Psoas muscle (tissue), 8 donors: ENCODE measurements around the gene PAM16. TPM values are rescaled to one million over a fixed set of nuclear protein-coding genes. Genes with fewer than 3 reads are reported as not detected.

Experiments
- ATAC-seq, 4 donors: fragments of 200-7000 bp; cut with Tn5 transposase; one replicate each; pipeline ENCODE4 v1.9.1; 2020; ENCODE audit warnings: moderate library complexity in 3 of 4, mild to moderate bottlenecking in 2 of 4
- DNase-seq, 2 donors: peaks; one replicate each; pipeline ENCODE4 v3.0.0-alpha.2; 2020
- H3K27ac ChIP-seq: fragments of 200-600 bp; one replicate; pipeline ENCODE4 v1.8.0; 2022
- H3K27me3 ChIP-seq, 3 donors: fragments of 200-600 bp in 1 of 3; one replicate each; pipeline versions ENCODE4 v1.6.1 to v1.8.0; 2013 to 2022; ENCODE audit warnings: low read length in 2 of 3, mild to moderate bottlenecking in 2 of 3, moderate library complexity in 1 of 3; ENCODE audit not compliant: insufficient read depth in 3 of 3
- H3K36me3 ChIP-seq, 2 donors: fragments of 200-600 bp in 1 of 2; one replicate each; pipeline versions ENCODE4 v1.6.1 to v1.8.0; 2013 to 2022; ENCODE audit warnings: low read depth in 1 of 2, mild to moderate bottlenecking in 1 of 2, moderate library complexity in 1 of 2; ENCODE audit not compliant: insufficient read depth in 1 of 2
- H3K4me1 ChIP-seq: fragments of 200-600 bp; one replicate; pipeline ENCODE4 v1.8.0; 2022
- H3K4me3 ChIP-seq: fragments of 200-600 bp; one replicate; pipeline ENCODE4 v1.8.0; 2022; ENCODE audit warnings: mild to moderate bottlenecking
- H3K9me3 ChIP-seq: fragments of 200-600 bp; one replicate; pipeline ENCODE4 v1.8.0; 2022
- CTCF ChIP-seq: fragments of 200-600 bp; IDR thresholded peaks from one replicate; pipeline ENCODE4 v1.8.0; 2022; ENCODE audit warnings: antibody characterized with exemption
- WGBS, 3 donors: extraction: QIAGEN DNeasy Blood & Tissue Kit; methylation state at CpG; one replicate each; pipeline versions ENCODE4 v1.1.6 to v1.1.7; 2013; 5-methylcytosine and 5-hydroxymethylcytosine counted together
- intact Hi-C, 2 donors: fragments of 100-400 bp; cut with DNase I; formaldehyde crosslinking; loops; one replicate each; pipeline versions ENCODE4 v1.11.0 to v1.14.2; 2022
- polyA plus RNA-seq, 3 donors: library from polyadenylated mRNA; stranded (reverse); fragments of 200-250 nt; gene quantifications; one replicate each; pipeline ENCODE4 v1.2.3, GENCODE V29; 2013
- total RNA-seq, 4 donors: library from RNA; stranded (reverse); fragmentation: NEBNext Ultra II Directional in 2 of 4; extraction: Animal tissue kit (Norgen Biotek cat#: 25700) in 2 of 4; gene quantifications; one replicate each; pipeline versions ENCODE4 v1.2.1 to v1.2.4, GENCODE V29; 2021 to 2023
- donor health status: healthy with polysubstance abuse.
- donor health status: DM: no; HTN: no; CAD: no; lungs with moderate emphysema.
- donor health status: Bipolar disorder and iron deficiency.
- donor health status: healthy.
- donor health status: DM: yes; HTN: yes; CAD: no.
- donor health status: DM: no; HTN: no; CAD: no.
- donor health status: DM: no; HTN: no; CAD: no.
- donor health status: DM: yes; HTN: yes; CAD: no.

Gene PAM16
- total and polyA plus RNA-seq, 7 donors = 60.5 to 163 (median 84.2) TPM

- no peak for TF ChIP-seq CTCF
- peak overlapping the region; percentile 23 for H3K27ac ChIP-seq
- intact Hi-C loops = no loop called here
- peaks cover 3% of the 10 kb centered on the region for H3K4me1 ChIP-seq
- H3K9me3 ChIP-seq = no peaks in the 10 kb centered on the region
- peaks cover 0 to 11% of the 10 kb centered on the region in 2 donors for H3K36me3 ChIP-seq
- WGBS, 3 donors = 78 to 83% (median 81%) methylated on average over 6 of the region's 6 CpGs
- ATAC-seq (peak in 1 of 4 donors; percentile 24), DNase-seq (peak in 1 of 2 donors; percentile 42)
- H3K4me3 ChIP-seq = no peak overlapping the region
- no peaks in the 10 kb centered on the region for H3K27me3 ChIP-seq
Observed at GRCh38 chr16:4393240-4393600, 42.1 kb upstream of the PAM16 start.

- intact Hi-C loops = no loop called here
- ATAC-seq = peak; percentile 11 to 28 (median 22)
- peaks cover 3% of the 10 kb centered on the region for H3K4me1 ChIP-seq
Observed at GRCh38 chr16:4392382-4393239, 41.5 kb upstream of the PAM16 start.

GRCh38 chr16:4391631-4392381 is 40.7 kb upstream of the PAM16 start:
- intact Hi-C loops = no loop called here
- no peak for TF ChIP-seq CTCF
- no peaks in the 10 kb centered on the region for H3K9me3 ChIP-seq
- no peak for ATAC-seq
- 89 to 92% (median 91%) methylated on average over 17 to 22 of the region's 22 CpGs for WGBS, 3 donors
- H3K4me3 ChIP-seq = no peak overlapping the region
- H3K27ac ChIP-seq = no peak overlapping the region
- peaks cover 3% of the 10 kb centered on the region for H3K4me1 ChIP-seq
- no peak for DNase-seq
- H3K27me3 ChIP-seq = no peaks in the 10 kb centered on the region
- H3K36me3 ChIP-seq = peaks cover 0 to 11% of the 10 kb centered on the region in 2 donors

More at GRCh38 chr16:4392382-4393239, 41.5 kb upstream of the PAM16 start:
- H3K27me3 ChIP-seq = no peaks in the 10 kb centered on the region
- no peak for TF ChIP-seq CTCF
- peaks cover 0 to 11% of the 10 kb centered on the region in 2 donors for H3K36me3 ChIP-seq
- no peaks in the 10 kb centered on the region for H3K9me3 ChIP-seq
- H3K27ac ChIP-seq = peak overlapping the region; percentile 30
- 67 to 76% (median 68%) methylated on average over 23 to 27 of the region's 27 CpGs for WGBS, 3 donors
- DNase-seq = peak in 1 of 2 donors; percentile 62
- H3K4me3 ChIP-seq = no peak overlapping the region

DNA sequence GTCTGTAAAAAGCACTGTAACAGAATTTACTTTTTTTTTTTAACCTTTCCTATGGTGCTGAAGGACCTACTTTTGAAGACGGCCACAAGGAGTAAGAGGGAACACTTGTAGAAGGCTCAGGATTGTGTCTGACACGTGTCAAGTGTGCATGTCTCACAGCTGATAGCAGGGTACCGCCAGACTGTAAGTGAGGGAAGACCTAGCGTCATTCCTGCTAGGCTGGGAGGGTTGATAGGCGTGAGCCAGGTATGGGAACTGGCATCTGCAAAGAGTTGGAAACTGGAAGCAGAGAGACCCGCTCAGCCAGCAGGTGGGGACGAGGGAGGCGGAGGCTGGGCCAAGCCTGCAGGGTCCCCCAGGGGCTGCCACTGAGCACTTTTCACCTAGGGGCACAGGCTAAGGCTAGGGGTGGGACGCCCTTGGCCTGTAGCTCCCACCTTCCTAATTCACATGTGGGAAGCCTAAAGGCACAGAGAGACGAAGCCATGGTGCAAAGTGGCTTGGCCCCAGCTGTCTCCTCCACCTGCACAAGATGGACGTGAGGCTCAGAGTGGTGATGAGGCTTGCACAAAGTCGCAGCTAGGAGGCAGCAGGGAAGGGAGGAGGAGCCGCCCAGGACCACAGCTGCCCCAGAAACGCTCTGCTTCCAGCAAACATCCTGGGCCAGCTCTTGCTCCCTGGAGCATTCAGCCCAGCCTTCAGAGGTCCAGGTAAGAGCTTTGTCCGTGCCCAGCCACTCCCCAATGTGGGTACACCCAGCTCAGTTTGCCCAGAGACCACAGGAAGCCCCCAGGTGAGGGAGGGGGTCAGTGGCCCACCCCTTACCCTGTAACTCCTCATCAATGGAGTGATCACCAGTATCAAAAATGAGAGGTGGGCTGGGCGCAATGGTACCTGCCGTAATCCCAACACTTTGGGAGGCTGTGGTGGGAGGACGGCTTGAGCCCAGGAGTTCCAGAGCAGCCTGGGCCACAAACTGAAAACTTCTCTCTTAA is 39.4 kb upstream of the PAM16 start:
- TF ChIP-seq CTCF = no peak
- peaks cover 0 to 9% of the 10 kb centered on the region in 2 donors for H3K36me3 ChIP-seq
- no peaks in the 10 kb centered on the region for H3K9me3 ChIP-seq
- intact Hi-C loops = no loop called here
- H3K27ac ChIP-seq = no peak overlapping the region
- 86 to 91% (median 89%) methylated on average over 18 of the region's 18 CpGs for WGBS, 3 donors
- H3K27me3 ChIP-seq = no peaks in the 10 kb centered on the region
- DNase-seq (no peak), ATAC-seq (no peak)
- H3K4me3 ChIP-seq = no peak overlapping the region
- peaks cover 3% of the 10 kb centered on the region for H3K4me1 ChIP-seq
